DND-41 (cell line): ENCODE measurements around the gene OR51E2.

Experiments
- ATAC-seq: fragments of 200-7000 bp; cut with Tn5 transposase; 3 replicates; pipeline ENCODE4 v1.9.1; 2021; ENCODE audit warnings: low read depth; ENCODE audit not compliant: insufficient read depth
- DNase-seq: peaks from one replicate; pipeline ENCODE4 v3.0.0-alpha.2; 2020
- H2AFZ ChIP-seq: 2 replicates; pipeline ENCODE4 v1.6.0; 2012; ENCODE audit warnings: low read depth, low read length
- H3K27ac ChIP-seq: 2 replicates; pipeline ENCODE4 v1.5.1; 2012; ENCODE audit warnings: low read length, inconsistent platforms
- H3K27me3 ChIP-seq: fragments of 200-600 bp; sonication (generic); 2 replicates; pipeline ENCODE4 v1.6.0; 2012; ENCODE audit warnings: low read length, mild to moderate bottlenecking, inconsistent platforms; ENCODE audit not compliant: insufficient read depth, poor library complexity
- H3K36me3 ChIP-seq: 2 replicates; pipeline ENCODE4 v1.5.1; 2012; ENCODE audit warnings: low read length, inconsistent platforms; ENCODE audit not compliant: insufficient read depth
- H3K4me1 ChIP-seq: 2 replicates; pipeline ENCODE4 v1.5.1; 2012; ENCODE audit warnings: mild to moderate bottlenecking, low read length; ENCODE audit not compliant: insufficient read depth
- H3K4me2 ChIP-seq: 2 replicates; pipeline ENCODE4 v1.6.0; 2012; ENCODE audit warnings: mild to moderate bottlenecking, moderate library complexity, low read length, inconsistent platforms; ENCODE audit not compliant: insufficient read depth
- H3K4me3 ChIP-seq, 2 experiments: fragments of 200-600 bp in 1 of 2; shearing (Covaris generic) in 1 of 2; 2 replicates each; pipeline ENCODE4 v1.5.1; 2012 to 2016; ENCODE audit warnings: inconsistent platforms in 2 of 2, low read length in 2 of 2, mild to moderate bottlenecking in 2 of 2, low read depth in 1 of 2, moderate library complexity in 1 of 2
- H3K79me2 ChIP-seq: 2 replicates; pipeline ENCODE4 v1.6.0; 2012; ENCODE audit warnings: low read length, inconsistent platforms; ENCODE audit not compliant: insufficient read depth
- H3K9ac ChIP-seq: 2 replicates; pipeline ENCODE4 v1.6.0; 2012; ENCODE audit warnings: low read depth, mild to moderate bottlenecking, inconsistent platforms, low read length, moderate library complexity
- H3K9me3 ChIP-seq: 2 replicates; pipeline ENCODE4 v1.5.1; 2012; ENCODE audit warnings: low read length, moderate library complexity, mild to moderate bottlenecking, inconsistent platforms; ENCODE audit not compliant: insufficient read depth, severe bottlenecking
- H4K20me1 ChIP-seq: 2 replicates; pipeline ENCODE4 v1.6.0; 2012; ENCODE audit warnings: low read length; ENCODE audit not compliant: insufficient read depth
- EZH2 ChIP-seq: IDR thresholded peaks from 3 replicates; pipeline ENCODE4 v1.6.1; 2012; ENCODE audit warnings: borderline replicate concordance, low read depth, mild to moderate bottlenecking, moderate library complexity, low read length, inconsistent platforms; ENCODE audit not compliant: severe bottlenecking
- TF ChIP-seq, protein P1 (sequence below): IDR thresholded peaks from 2 replicates; pipeline ENCODE4 v1.5.1; 2012; ENCODE audit warnings: borderline replicate concordance, low read length, moderate library complexity, mild to moderate bottlenecking; ENCODE audit not compliant: poor library complexity, severe bottlenecking; ENCODE audit errors: extremely low read depth

OR51E2 gene

GRCh38 chr11:4636962-4637661, 60.5 kb downstream of the OR51E2 start, which contains the start of gene OR51D1:
Gene OR51D1, plus strand, starts transcription at chr11:4637477. Its CDS starts 2,314 bp downstream, at chr11:4639791.
- peak within 1 kb of the TSS; percentile 12; the same call in 1 of the 2 replicates for H2AFZ ChIP-seq
- no peak within 1 kb of the TSS for H3K4me2 ChIP-seq

GRCh38 chr11:4636136-4636535, 61.5 kb downstream of the OR51E2 start:
- Histone ChIP-seq H3K4me2 (no peak overlapping the region), H3K36me3 (no peaks in the 10 kb centered on the region), H3K27me3 (peaks cover 2% of the 10 kb centered on the region), H3K27ac (no peak overlapping the region), H3K9me3 (no peaks in the 10 kb centered on the region), H3K4me3 (no peak overlapping the region), H4K20me1 (no peaks in the 10 kb centered on the region), H3K79me2 (no peaks in the 10 kb centered on the region), H3K9ac (no peak overlapping the region), H3K4me1 (no peaks in the 10 kb centered on the region), H2AFZ (no peak overlapping the region)
- TF ChIP-seq EZH2 = no peak
- TF ChIP-seq, protein P1, sequence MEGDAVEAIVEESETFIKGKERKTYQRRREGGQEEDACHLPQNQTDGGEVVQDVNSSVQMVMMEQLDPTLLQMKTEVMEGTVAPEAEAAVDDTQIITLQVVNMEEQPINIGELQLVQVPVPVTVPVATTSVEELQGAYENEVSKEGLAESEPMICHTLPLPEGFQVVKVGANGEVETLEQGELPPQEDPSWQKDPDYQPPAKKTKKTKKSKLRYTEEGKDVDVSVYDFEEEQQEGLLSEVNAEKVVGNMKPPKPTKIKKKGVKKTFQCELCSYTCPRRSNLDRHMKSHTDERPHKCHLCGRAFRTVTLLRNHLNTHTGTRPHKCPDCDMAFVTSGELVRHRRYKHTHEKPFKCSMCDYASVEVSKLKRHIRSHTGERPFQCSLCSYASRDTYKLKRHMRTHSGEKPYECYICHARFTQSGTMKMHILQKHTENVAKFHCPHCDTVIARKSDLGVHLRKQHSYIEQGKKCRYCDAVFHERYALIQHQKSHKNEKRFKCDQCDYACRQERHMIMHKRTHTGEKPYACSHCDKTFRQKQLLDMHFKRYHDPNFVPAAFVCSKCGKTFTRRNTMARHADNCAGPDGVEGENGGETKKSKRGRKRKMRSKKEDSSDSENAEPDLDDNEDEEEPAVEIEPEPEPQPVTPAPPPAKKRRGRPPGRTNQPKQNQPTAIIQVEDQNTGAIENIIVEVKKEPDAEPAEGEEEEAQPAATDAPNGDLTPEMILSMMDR = no peak
- no peak for DNase-seq
- ATAC-seq = no peak

More at GRCh38 chr11:4636962-4637661, 60.5 kb downstream of the OR51E2 start, which contains the start of gene OR51D1:
- no peaks in the 10 kb centered on the region for H3K36me3 ChIP-seq
- no peaks in the 10 kb centered on the region for H3K4me1 ChIP-seq
- DNase-seq (peak; percentile 61), ATAC-seq (peak; percentile 97)
- no peak within 1 kb of the TSS for H3K9ac ChIP-seq
- no peak within 1 kb of the TSS for H3K4me3 ChIP-seq
- peaks cover 4% of the 10 kb centered on the region for H3K27me3 ChIP-seq
- no peaks in the 10 kb centered on the region for H4K20me1 ChIP-seq
- H3K9me3 ChIP-seq = no peaks in the 10 kb centered on the region
- H3K27ac ChIP-seq = no peak within 1 kb of the TSS
- TF ChIP-seq EZH2 = no peak
- TF ChIP-seq, protein P1 = peak; percentile 90
- H3K79me2 ChIP-seq = no peaks in the 10 kb centered on the region
